NCI-H1092 treated with DMSO at 0.1 percent for 48 hours (cell line): ENCODE data around the gene CNOT1.
"Not testable (repeated sequence)": the region's sequence is repeated elsewhere in the genome, so short reads cannot be mapped to it uniquely, and the experiment has no call there.

Experiments
- DNase-seq: peaks from one replicate; lab custom pipeline; 2025; lab: John Stamatoyannopoulos, UW

Gene CNOT1

DNA sequence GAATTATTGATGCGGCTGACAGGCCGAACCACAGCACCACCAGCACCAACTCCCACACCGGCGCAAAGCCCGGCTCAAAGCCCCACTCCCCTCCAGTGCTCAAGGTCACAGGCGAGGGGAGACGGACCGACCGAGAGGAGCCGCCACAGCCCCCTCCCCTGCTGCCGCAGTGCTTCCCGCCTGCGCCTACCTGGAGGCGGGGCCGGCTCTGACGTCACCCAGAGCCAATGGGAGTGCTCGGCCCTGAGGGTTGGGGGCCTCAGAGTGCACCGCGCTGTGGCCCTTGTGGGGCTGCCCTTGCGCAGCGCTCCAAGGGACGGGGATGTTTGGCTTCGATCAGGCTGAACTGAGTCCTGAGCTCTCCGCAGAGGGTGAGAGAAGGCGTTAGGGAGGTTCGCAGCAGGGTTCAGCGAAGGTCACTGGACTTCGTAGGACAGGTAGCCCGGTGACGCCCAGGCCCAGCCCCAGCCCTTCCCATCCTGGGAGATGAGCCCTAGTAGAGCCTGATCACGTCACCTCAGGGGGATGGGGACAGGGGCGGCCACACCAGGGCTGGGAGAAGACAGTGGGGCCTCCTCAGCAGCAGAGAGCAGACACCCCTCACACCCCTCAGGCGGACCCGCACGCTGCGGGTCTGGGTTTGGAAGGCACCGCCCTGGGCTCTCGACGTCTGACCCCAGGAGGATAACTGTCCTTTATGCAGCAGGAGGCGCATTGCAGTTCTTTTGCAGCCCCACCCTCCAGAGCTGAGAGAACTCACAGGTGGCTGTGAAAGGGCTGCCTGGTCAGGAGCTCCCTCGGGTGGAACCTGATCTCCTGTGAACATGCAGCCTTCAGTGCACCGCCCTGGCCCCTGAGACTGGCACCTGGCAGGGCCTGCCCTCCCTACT, 128.1 kb downstream of the CNOT1 start:
- no peak for DNase-seq

DNA sequence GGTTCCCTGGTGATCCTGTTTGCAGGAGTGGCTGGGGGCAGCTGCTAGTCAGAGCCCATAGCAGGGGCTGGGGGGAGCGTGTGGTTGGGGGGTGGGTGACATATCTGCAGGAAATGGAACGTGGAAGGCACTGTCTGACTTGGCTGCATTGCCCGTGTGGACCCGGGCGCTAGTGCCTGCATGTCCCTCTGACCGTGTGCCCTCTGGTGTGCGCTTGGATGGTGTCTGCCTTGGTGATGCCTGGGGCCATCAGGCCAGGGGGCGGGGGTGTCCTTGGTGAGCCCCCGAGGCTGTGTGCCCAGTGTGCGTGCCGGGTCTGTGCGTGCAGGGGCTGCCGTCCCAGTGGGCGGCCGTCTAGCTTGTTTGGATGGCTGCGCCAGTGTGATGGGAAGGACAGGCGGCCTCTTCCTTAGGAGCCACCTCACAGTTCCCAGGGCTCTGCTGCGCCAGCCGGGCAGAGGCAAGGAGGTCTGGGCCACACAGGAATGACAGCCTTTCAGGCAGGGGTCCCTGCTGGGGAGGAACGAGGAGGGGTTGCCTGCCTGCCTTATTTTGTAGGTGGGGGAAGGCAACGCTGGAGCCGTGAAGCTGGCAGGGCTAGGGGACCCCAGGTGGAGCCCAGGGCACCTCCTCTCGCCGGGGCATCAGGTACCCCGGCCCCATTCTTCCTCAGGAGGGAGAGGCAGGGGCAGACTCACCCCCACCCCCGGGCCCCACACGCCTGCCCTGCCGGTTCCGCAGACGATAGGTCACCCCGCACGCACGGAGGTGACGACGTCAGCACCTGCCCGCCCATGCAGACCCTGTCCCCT, 129.0 kb downstream of the CNOT1 start:
- DNase-seq, result peak; percentile 20

DNA sequence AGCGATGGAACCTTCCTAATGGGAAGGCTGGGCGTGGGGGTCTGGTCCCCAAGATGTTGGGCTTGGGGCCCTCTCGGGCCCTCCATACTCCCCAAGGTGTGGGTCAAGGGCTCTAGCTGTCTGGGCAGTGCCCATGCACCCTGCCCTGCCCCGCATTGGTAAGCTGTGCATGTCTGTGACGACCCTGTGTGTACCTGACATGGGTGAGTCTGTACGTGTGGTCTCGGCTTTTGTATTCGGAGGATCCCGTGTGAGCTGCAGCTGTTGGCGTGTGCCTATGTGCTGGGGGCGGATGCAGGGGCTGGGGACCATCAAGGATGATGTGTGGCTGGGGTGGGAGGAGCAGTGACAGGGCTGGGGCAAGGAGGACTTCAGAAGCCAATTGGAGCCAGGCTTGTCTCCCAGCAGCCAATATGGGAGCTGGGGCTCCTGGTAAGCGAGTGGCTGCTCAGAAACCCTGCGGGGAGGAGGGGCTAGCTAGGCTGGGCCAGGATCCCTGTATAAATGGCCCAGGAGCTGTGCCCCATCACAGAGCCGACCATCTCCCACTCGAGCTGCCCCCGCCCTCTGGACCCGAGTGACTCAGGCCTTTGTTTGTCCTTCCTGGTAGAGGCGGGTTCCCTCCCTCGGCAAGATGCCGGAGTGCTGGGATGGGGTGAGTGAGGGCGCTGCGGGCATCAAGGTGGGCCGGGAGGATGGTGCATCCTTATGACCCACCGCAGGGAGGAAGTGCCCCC, 129.8 kb downstream of the CNOT1 start, which contains the start of gene NDRG4:
TSS of gene NDRG4 (plus strand) at position 529 of the 737 bp plus-strand sequence. CDS start at position 635, 106 bp downstream.
- peak; percentile 86 for DNase-seq

DNA sequence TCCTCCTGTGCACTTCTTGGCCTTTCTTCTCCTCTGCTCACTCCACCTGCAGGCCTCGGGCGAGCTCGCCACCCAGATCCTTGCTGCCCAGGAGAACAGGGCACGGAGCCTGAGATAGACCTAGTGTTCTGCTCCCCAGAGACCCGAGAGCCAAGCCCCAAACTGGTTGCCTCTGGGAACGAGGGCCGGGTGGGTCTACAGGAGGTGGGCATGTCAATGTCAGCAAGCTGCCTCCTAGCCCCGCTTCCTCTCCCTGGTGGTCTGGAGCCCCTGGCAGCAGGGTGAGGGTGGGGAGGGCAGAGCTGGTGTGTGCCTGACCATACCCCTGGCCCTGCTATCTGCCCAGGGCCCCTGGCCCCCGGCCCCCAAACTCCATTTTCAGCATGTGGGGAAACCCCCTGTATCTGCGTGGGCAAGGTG, 130.5 kb downstream of the CNOT1 start:
- no peak for DNase-seq

DNA sequence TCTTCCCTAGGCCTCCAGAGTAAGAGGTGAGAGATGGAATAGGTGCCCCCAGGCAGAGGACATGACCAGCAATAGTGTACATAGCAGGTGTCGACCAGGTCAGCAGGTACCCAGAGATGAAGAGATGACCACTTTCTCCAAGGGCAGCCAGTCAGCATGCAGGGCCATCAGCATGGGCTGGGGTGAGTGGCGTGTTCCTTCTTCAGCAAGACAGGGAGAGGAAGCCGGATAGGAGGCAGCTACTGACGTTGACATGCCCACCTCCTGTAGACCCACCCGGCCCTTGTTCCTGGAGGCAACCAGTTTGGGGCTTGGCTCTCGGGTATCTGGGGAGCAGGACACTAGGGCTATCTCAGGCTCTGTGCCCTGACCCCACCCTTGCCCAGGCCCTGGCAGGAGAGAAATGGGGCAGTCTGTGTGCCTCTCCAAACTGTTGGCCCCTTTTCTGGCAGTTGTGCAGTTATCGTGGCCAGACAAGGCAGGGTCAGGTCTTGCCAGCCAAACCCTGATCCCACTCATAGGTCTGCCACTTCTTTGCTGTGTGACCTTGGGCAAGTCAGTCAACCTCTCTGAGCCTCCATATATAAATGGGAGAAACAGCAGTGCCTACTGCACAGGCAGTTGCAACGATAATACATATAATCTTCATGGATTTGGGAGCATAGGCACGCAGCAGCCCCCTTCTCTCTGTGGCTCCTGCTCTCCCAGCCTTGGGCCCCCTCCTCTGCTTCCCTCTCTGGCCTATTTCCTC, 131.1 kb downstream of the CNOT1 start:
- no peak for DNase-seq

DNA sequence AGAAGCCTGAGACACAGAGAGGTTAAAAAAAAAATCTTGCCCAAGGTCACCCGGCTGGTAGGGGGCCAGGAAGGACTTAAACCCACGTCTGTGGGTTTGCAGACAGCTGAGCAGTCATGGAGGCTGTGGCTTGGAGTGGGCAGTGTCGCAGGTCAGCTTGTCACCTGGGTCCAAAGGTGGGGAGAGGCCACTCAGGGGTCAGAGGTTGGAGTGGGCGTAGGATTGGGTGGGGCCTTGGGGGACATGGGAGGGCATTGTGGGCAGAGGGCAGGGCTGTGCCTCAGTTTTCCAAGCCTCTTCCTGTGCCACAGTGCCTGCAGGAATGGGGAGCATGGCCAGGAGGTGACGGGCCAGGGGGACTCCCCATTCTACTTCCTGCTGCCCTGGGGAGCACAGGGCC, 131.7 kb downstream of the CNOT1 start:
- DNase-seq, result no peak

DNA sequence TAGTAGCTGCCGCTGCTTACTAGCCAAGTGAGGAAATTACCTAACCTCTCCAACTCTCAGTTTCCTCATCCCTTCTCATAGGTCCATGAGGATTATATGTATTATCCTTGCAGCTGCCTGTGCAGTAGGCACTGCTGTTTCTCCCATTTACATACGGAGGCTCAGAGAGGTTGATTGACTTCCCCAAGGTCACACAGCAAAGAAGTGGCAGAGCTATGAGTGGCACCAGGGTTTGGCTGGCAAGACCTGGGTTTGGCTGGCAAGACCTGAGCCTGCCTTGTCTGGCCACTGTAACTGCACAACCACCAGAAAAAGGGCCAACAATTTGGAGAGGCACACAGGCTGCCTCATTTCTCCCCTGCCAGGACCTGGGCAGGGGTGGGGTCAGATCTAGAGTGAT, 132.2 kb downstream of the CNOT1 start:
- no peak for DNase-seq

DNA sequence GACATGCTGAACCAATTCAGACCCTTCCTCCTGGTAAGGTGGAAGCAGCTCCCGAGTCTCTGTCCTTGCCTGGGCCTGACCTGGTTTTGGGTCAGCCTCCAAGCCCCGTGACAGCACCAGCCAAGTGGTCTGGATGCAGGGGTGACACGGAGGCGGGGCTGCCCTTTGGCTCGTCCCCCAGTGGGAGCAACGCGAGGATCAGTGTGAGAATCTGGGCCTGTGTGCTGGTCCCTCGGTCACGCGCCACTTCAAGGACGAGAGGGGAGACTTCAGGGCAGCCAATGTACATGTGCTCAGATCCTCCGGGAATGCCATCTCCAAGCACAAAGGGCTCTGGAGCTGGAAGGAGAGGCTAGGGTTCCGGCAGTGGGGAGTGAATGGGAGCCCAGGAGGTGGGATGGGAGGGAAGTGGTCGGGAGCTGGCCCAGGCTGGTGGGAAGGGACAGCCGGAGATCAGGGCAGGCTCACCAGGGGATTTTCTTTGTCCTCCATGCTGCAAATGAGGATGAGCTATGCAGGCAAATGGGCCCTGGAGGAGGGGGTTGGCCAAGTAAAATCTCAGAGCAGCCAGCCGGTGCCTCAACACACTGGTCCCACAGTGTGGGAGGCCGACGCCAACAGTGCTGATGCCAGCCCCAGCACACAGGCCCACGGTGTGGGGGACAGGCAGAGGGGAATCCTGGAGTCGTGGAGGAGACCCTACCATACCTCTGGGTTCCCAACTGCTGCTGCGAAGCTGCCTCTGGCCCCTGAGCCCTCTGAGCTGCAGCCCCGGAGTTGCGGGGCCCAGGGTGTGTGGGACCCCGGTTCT, 133.9 kb downstream of the CNOT1 start:
- DNase-seq, result peak; percentile 27

DNA sequence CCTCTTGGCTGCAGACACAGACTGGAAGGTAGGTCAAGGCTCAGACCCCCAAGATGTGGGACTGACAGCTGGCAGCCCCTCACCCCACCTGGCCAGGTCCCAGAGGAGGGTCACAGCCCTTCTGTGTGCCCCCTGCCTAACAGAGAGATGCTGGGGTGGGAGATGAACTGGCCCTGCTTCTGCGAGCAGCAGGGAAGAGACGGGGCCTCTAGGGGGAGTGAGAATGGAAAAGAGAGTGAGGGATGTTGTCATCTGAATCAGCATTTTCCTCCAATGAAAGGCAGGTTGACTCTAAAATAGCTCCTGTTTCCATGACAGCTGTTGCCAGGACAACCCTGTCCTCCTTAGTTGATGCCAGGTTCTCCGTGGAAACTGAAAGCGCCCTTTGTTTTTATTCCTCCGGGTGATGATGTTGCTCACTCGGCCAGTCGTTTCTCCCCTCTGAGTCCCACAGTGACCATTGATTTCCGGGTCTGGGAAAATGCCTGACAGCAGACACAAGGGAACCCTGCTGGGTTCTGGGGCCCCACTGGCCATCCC, 134.6 kb downstream of the CNOT1 start:
- peak; percentile 91 for DNase-seq

DNA sequence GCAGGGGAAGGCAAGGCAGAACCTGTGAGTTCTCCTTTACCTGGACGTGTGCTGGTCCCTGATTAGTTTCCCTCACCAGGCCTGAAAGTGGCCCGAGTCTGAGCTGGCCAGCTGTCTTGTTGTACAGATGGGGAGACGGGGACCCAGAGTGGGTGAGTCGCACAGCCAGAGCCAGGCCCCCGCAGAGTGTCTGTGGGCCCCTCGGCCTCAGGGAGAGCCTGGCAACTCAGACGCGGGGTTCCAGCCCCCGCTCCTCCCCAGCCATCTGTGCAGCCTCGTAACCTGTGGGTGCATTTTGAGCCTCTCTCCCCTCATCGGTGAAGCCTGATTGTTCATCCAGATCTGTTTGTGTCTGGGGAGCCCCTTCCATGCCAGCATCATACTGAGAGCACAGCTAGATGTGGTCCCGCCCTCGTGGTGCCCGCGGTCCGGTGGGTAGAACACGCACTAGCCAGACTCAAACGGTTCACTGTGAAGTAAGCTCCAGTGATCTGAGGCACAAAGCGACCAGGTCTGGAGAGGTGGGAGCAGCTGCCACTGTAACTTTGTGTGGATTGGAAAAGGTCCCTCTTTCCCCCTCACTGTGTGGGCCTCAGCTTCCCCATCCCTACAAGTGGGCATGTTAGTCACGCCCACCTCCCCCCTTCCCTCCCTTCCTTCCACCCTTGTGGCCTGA, 135.7 kb downstream of the CNOT1 start:
- DNase-seq, result no peak

DNA sequence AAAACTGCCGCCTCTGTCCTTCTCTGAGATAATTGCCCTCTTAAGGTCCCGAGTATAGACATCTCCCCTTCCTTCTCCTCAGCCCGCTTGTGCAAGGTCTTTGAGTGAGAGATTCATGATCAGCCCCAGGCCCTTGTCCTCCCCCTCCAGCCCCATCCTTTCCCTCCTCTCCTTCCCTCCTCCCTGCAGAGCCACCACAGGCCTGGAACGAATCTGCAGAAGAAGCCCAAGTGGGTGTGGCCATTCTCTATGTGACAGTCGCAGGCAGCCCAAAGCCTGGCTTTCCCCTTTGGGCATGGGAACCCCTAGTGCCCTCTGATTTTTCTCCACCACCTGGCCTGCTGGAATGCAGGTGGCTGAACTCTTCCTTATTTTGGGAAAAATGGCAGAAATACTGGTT, 136.9 kb downstream of the CNOT1 start:
- no peak for DNase-seq

DNA sequence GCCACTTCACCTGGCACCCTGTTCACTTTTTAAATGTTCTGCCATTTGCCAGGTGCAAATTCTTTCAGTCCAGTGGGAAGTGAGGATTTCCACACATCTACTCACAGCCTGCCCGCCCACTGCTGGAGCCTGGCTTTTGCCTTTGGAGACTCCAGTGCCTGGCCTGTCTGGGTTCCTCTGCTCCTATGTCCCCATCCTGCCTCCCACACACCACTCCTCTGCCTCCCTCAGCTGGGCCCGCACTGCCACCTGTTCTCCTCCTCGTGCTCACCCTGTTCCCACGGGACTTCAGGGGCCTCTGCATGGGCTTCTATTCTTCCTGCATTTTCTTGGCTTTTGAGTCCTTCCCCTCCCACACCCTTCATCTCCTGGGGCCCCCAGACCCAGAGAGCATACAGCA, 137.6 kb downstream of the CNOT1 start:
- DNase-seq, result no peak

DNA sequence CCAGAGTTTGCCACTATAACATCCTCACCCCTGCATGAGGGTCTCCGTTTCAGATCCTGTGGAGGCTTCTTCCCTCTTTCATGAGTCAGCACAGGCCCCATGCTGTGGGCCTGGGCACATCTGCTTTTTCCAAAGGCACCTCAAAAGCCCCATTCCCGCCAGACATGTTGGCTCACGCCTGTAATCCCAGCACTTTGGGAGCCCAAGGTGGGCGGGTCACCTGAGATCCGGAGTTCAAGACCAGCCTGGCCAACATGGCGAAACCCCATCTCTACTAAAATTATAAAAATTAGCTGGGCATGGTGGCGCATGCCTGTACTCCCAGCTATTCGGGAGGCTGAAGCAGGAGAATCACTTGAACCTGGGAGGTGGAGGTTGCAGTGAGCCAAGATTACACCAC, 139.1 kb downstream of the CNOT1 start:
- not testable (repeated sequence) for DNase-seq

DNA sequence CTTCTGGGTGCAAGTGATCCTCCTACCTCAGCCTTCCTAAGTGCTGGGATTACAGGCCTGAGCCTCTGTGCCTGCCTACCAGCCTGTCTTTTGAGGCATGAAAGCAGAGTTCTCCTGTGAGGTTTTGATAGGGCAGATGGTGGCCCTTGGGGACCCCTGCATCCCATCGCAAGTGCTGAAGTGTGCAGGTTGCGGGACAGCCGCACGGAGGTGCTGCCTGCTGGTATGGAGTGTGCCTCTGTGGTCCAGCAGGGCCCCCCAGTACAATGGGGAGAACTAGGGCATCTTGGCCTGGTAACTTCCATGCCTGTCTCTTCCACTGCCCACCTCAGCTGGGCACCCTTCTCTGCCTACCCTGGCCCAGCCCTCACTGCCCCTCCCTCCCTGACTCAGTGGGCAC, 139.6 kb downstream of the CNOT1 start:
- DNase-seq, result no peak

DNA sequence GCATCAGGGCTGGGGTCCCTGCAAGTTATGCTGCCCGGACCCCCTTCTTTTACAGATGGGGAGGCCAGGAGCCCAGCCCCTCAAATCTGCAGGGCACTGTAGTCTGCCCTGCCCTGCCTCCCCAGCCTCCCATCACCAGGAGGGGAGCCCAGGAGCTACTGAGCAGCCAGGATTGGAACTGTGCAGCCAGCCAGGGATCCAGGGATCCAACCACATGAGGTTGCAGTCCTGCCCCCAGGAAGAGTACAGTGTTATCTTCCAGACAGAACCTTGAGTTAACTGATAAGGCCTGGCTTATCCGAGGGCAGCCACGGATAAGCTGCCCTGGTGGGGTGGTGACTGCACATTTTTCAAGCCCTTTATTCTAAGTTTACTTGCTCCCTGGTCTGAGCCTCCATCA, 141.1 kb downstream of the CNOT1 start:
- DNase-seq, result no peak

DNA sequence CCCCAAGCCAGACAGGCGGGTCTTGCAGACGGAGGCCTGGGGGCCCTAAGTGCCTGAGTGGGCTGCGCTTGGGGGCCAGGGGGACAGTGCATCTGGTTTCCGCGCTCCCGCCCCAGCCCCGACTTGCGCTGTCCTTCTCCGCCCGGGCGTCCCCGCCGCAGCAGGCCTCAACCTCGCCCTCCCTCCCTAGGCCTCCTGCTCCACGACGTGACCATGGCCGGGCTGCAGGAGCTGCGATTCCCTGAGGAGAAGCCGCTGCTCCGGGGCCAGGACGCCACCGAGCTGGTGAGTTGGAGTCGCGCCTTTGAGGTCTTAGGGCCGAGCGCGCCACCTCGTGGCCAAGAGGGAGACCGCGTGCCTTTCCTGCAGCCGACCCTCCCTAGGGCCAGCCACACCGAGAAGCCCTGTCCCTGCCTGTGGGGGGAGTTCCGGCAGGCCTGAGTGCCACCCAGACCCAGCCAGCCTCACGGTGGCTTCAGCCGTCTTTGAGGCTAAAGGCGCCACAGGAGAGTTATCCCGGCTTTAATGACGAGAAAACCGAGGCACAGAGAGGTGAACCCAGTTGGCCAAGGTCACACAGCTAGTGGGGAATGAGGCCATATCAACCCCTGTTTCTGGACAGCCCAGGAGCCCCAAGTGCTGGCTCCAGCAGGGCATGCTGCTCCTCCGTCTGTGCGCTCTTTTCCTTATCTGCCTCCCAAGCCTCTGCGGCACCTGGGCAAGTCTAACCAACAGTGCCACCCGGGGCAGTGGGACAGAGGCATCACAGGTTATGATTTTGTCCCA, 141.9 kb downstream of the CNOT1 start:
- peak; percentile 74 for DNase-seq

DNA sequence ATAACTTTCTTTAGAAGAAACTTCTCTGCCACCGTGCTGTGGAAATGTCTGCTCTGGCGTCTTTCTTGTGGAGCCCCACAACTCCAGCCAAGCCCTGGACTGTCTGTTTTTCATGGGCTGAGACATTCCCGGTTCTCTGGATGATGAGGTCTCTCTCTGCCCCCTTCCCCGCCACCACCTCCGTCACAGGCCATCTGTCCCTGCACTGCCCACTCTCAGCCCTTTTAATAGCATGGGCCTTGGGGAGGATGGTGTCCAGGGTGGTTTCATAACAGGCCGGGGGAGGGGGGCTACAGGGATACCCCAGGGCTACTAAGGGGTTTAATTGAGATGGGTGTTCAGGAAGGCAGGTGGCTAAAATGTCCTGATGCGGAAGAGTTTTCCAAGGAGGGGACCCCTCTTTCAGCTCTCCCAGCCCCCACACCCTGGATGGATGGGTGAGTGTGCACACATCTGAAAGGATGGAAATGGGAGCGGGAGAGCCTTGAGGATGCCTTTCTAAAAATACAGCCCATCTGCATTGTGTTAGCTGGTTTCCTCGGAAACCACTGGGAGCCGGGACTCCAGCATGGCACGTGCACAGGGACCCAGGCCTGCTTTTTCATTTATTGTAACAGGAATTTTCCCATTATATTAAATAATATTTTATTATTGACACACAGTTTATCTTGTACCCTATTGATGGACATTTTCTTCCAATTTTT, 144.3 kb downstream of the CNOT1 start:
- no peak for DNase-seq

DNA sequence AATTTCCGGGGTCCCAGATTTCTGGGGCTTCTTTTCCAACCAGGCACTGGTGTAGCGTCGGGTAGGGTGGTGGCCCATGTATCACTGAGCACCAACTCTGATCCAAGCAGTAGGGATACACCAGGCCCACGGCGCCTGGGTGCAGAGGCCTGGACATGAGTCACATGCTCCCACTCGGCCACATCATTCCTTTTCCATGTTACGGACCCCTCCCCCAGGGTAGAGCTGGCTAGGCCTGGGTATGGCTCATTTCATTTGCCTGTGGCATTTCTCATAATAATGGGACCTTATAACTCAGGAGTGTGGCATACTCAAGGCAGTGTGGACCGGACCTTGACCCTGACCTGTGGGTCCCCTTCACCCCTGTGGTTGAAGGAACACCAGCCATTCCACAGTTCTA, 147.7 kb downstream of the CNOT1 start:
- DNase-seq, result no peak
